ENCODE data around the gene VDAC1. TPM values are rescaled to one million over a fixed set of nuclear protein-coding genes. Genes with fewer than 3 reads are reported as not detected.
A peak's percentile ranks its signal among the peaks of the same experiment; 100 is the strongest.

VDAC1 gene
- total RNA-seq, 2 donors from 2014 or later = 202 to 226 TPM

DNA sequence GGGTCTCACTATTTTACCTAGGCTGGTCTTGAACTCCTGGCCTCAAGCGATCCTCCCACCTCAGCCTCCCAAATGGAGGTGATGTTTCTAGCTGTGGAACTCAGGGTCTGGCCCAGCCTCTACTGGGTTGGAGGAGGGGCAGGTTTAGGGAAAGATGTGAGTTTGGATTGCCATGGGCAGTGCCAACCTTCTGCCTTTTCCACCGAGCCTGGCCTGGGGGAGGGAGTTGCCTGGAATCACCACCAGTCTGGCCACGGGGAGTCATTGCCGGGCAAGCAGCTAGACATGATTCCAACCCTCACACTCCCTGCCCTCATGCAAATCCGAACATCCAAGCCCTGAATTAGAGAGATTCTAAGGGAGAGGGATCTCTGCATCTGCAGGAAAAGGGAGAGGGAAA lies 21.0 kb upstream of the VDAC1 start:
- DNase-seq = no peak
- Mint-ChIP-seq H3K36me3 (ENCODE audit: low read depth) (no peaks in the 10 kb centered on the region), H3K4me1 (peaks cover 6% of the 10 kb centered on the region), H3K4me3 (no peak overlapping the region), H3K27me3 (ENCODE audit: insufficient read depth) (peaks cover 1% of the 10 kb centered on the region), H3K27ac (no peak overlapping the region), H3K9me3 (no peaks in the 10 kb centered on the region)
- no peaks in the 10 kb centered on the region for H3K9me3 ChIP-seq (ENCODE audit: control insufficient read depth, low read length)
- H3K27ac ChIP-seq (ENCODE audit: low read depth, low read length) = no peak overlapping the region
- 87 to 100% methylated on average over 1 to 5 of the region's 5 CpGs for WGBS, 2 experiments (ENCODE audit: insufficient coverage in 1 of 2, insufficient read length in 1 of 2)
- H3K4me1 ChIP-seq (ENCODE audit: control insufficient read depth, insufficient read depth, low read length) = no peaks in the 10 kb centered on the region
- H3K36me3 ChIP-seq (ENCODE audit: control insufficient read depth, insufficient read depth, low read length) = no peaks in the 10 kb centered on the region
- TF ChIP-seq, protein P1, sequence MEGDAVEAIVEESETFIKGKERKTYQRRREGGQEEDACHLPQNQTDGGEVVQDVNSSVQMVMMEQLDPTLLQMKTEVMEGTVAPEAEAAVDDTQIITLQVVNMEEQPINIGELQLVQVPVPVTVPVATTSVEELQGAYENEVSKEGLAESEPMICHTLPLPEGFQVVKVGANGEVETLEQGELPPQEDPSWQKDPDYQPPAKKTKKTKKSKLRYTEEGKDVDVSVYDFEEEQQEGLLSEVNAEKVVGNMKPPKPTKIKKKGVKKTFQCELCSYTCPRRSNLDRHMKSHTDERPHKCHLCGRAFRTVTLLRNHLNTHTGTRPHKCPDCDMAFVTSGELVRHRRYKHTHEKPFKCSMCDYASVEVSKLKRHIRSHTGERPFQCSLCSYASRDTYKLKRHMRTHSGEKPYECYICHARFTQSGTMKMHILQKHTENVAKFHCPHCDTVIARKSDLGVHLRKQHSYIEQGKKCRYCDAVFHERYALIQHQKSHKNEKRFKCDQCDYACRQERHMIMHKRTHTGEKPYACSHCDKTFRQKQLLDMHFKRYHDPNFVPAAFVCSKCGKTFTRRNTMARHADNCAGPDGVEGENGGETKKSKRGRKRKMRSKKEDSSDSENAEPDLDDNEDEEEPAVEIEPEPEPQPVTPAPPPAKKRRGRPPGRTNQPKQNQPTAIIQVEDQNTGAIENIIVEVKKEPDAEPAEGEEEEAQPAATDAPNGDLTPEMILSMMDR (conservative IDR thresholded peaks at IDR 0.05) = no peak
- no peak overlapping the region for H3K9ac ChIP-seq (ENCODE audit: extremely low read depth, low read length, poor library complexity, severe bottlenecking)
- no peak overlapping the region for H3K4me3 ChIP-seq (ENCODE audit: low read length)
- no peaks in the 10 kb centered on the region for H3K27me3 ChIP-seq (ENCODE audit: control insufficient read depth, insufficient read depth, low read length, poor library complexity, severe bottlenecking)

DNA sequence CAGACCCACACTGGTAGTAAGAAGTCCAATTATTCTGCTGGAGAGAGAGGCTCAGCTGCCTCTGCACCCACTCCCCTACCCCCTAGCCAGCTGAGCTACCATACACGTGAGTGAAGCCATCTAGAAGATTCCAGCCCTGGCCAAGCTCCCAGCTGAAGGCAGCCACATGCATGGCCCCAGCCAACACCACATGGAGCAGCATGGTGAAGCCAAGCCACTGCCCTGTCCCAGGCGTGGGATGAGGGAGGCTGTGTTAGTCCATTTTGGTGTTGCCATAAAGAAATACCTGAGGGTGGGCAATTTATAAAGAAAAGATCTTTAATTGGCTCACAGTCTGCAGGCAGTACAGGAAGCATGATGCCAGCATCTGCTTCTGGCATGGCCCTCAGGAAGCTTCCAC lies 20.0 kb upstream of the VDAC1 start:
- no peak overlapping the region for H3K27ac ChIP-seq (ENCODE audit: low read depth, low read length)
- H3K4me3 Mint-ChIP-seq = no peak overlapping the region
- H3K27me3 ChIP-seq (ENCODE audit: control insufficient read depth, insufficient read depth, low read length, poor library complexity, severe bottlenecking) = no peaks in the 10 kb centered on the region
- TF ChIP-seq, protein P1 (conservative IDR thresholded peaks at IDR 0.05) = no peak
- no peak overlapping the region for H3K9ac ChIP-seq (ENCODE audit: extremely low read depth, low read length, poor library complexity, severe bottlenecking)
- H3K4me3 ChIP-seq (ENCODE audit: low read length) = no peak overlapping the region
- WGBS, 2 experiments (ENCODE audit: insufficient coverage in 1 of 2, insufficient read length in 1 of 2) = 86% methylated on average over 2 of the region's 2 CpGs; no CpG with 5 or more reads in 1 of the 2 experiments
- H3K4me1 Mint-ChIP-seq = peaks cover 12% of the 10 kb centered on the region
- no peaks in the 10 kb centered on the region for H3K9me3 ChIP-seq (ENCODE audit: control insufficient read depth, low read length)
- no peaks in the 10 kb centered on the region for H3K4me1 ChIP-seq (ENCODE audit: control insufficient read depth, insufficient read depth, low read length)
- no peak overlapping the region for H3K27ac Mint-ChIP-seq
- H3K9me3 Mint-ChIP-seq = no peaks in the 10 kb centered on the region
- H3K36me3 ChIP-seq (ENCODE audit: control insufficient read depth, insufficient read depth, low read length) = no peaks in the 10 kb centered on the region
- peaks cover 1% of the 10 kb centered on the region for H3K27me3 Mint-ChIP-seq (ENCODE audit: insufficient read depth)
- H3K36me3 Mint-ChIP-seq (ENCODE audit: low read depth) = no peaks in the 10 kb centered on the region
- DNase-seq = peak; percentile 34

DNA sequence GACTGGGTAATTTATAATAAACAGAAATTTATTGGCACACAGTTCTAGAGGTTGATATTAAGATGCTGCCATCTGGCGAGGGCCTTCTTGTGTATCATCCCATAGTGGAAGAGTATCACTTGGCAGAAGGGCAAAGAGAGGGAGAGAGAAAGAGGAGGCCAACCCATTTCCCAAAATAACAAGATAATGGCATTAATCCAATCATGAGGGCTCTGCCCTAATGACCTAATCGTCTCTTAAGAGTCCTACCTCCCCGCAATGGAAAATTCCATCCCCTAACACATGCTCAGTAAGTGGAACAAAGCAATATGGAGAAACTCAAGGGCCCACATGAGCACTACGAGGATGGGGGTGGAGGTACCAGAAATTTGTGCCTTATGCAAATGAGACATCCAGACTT lies 17.6 kb upstream of the VDAC1 start:
- no peak overlapping the region for H3K27ac Mint-ChIP-seq
- H3K9me3 Mint-ChIP-seq = no peaks in the 10 kb centered on the region
- H3K36me3 ChIP-seq (ENCODE audit: control insufficient read depth, insufficient read depth, low read length) = no peaks in the 10 kb centered on the region
- no peak overlapping the region for H3K9ac ChIP-seq (ENCODE audit: extremely low read depth, low read length, poor library complexity, severe bottlenecking)
- no peaks in the 10 kb centered on the region for H3K9me3 ChIP-seq (ENCODE audit: control insufficient read depth, low read length)
- H3K4me1 Mint-ChIP-seq = peaks cover 30% of the 10 kb centered on the region
- TF ChIP-seq, protein P1 (conservative IDR thresholded peaks at IDR 0.05) = no peak
- H3K4me3 ChIP-seq (ENCODE audit: low read length) = no peak overlapping the region
- no peak overlapping the region for H3K4me3 Mint-ChIP-seq
- no peaks in the 10 kb centered on the region for H3K27me3 ChIP-seq (ENCODE audit: control insufficient read depth, insufficient read depth, low read length, poor library complexity, severe bottlenecking)
- H3K27ac ChIP-seq (ENCODE audit: low read depth, low read length) = no peak overlapping the region
- DNase-seq = no peak
- 90 to 93% methylated on average over 2 to 4 of the region's 4 CpGs for WGBS, 2 experiments (ENCODE audit: insufficient coverage in 1 of 2, insufficient read length in 1 of 2)
- H3K36me3 Mint-ChIP-seq (ENCODE audit: low read depth) = no peaks in the 10 kb centered on the region
- H3K4me1 ChIP-seq (ENCODE audit: control insufficient read depth, insufficient read depth, low read length) = peaks cover 3% of the 10 kb centered on the region
- no peaks in the 10 kb centered on the region for H3K27me3 Mint-ChIP-seq (ENCODE audit: insufficient read depth)
